Stromal cell of bone marrow (primary cell): ENCODE results near the gene FOXM1.
A peak's percentile ranks its signal among the peaks of the same experiment; 100 is the strongest.

Source experiments
- DNase-seq: peaks from one replicate; pipeline ENCODE4 v3.0.0-alpha.2; 2012; ENCODE audit warnings: low read depth

The FOXM1 gene

GRCh38 chr12:2836574-2836973, 40.4 kb downstream of the FOXM1 start:
- DNase-seq = no peak

GRCh38 chr12:2835691-2836403, 41.1 kb downstream of the FOXM1 start:
- DNase-seq = no peak

- DNase-seq = no peak
Measured at GRCh38 chr12:2834581-2835491, 42.1 kb downstream of the FOXM1 start, which contains the start of gene NRIP2. NRIP2 (minus strand) TSS chr12:2835035; CDS start chr12:2834983, 52 bp downstream.

- DNase-seq = no peak
Measured at GRCh38 chr12:2833810-2834209, 43.2 kb downstream of the FOXM1 start.

- DNase-seq = no peak
Measured at GRCh38 chr12:2833327-2833726, 43.6 kb downstream of the FOXM1 start.

GRCh38 chr12:2832550-2833127, 44.3 kb downstream of the FOXM1 start:
- DNase-seq = no peak

- no peak for DNase-seq
Measured at GRCh38 chr12:2829275-2829674, 47.7 kb downstream of the FOXM1 start.

- no peak for DNase-seq
Measured at GRCh38 chr12:2826721-2827515, 50.1 kb downstream of the FOXM1 start.

- no peak for DNase-seq
Measured at GRCh38 chr12:2826036-2826435, 50.9 kb downstream of the FOXM1 start.

GRCh38 chr12:2825132-2825531, 51.8 kb downstream of the FOXM1 start:
- no peak for DNase-seq

- DNase-seq = no peak
Measured at GRCh38 chr12:2824541-2824940, 52.4 kb downstream of the FOXM1 start.

GRCh38 chr12:2823483-2823882, 53.5 kb downstream of the FOXM1 start:
- no peak for DNase-seq

GRCh38 chr12:2820432-2820831, 56.5 kb downstream of the FOXM1 start:
- no peak for DNase-seq

- no peak for DNase-seq
Measured at GRCh38 chr12:2819810-2820209, 57.2 kb downstream of the FOXM1 start.

- DNase-seq = peak; percentile 61
Measured at GRCh38 chr12:2813214-2814185, 63.5 kb downstream of the FOXM1 start.

- peak; percentile 99 for DNase-seq
Measured at GRCh38 chr12:2812290-2813213, 64.4 kb downstream of the FOXM1 start, which contains the start of gene ITFG2. ITFG2 (plus strand) TSS chr12:2812668; CDS start chr12:2812761, 93 bp downstream.

GRCh38 chr12:2811801-2812200, 65.2 kb downstream of the FOXM1 start:
- no peak for DNase-seq
